Right kidney (tissue), 1 donor: ENCODE data around the gene HMOX2.

Experiments used
- DNase-seq: peaks from one replicate; pipeline ENCODE4 v3.0.0-alpha.2; 2016

HMOX2 gene

DNA sequence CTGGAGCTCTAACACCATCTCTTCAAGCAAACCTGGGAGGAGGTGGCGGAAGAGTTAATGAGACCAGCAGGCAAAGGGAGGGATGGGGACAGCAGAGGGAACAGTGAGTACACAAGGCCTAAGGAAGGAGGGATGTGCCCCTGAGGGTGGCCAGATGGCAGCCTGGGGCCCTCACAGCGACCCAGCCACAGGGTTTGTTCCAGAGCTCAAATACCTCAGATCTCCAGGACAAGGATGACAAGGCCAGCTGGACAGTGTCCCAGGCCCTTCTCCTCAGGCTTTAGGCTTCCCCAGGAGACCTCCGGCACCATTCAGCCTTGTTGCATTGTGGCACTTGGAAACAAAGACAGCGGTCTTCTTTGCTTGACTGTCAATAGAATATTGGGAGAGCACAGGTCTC is 47.5 kb downstream of the HMOX2 start:
- DNase-seq = no peak

GRCh38 chr16:4524571-4524970 is 48.4 kb downstream of the HMOX2 start:
- DNase-seq = no peak

DNA sequence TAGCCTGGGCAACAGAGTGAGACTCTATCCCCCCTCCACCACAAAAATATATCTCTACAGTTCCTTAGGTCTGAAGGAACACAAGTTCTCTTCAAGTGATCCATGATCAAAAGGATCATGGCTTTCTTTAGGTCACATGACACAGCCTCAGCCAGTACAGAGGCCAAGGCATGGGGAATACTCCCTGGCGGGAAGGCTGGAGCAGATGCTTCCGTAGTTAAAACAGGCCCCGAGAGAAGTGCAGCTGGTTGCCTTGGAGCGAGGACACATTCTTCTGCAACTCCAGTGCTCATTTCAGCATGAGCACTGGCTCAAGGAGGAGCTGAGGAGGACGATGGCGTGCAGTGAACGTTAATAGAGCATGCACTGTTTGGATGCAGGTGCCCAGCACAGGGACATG is 48.9 kb downstream of the HMOX2 start:
- DNase-seq = no peak

GRCh38 chr16:4525634-4526277 is 49.6 kb downstream of the HMOX2 start:
- DNase-seq = no peak

- DNase-seq = no peak
These were observed 53.2 kb downstream of the HMOX2 start for GRCh38 chr16:4529085-4530060.

- DNase-seq = no peak
These were observed 55.6 kb downstream of the HMOX2 start for GRCh38 chr16:4531811-4532210.

DNA sequence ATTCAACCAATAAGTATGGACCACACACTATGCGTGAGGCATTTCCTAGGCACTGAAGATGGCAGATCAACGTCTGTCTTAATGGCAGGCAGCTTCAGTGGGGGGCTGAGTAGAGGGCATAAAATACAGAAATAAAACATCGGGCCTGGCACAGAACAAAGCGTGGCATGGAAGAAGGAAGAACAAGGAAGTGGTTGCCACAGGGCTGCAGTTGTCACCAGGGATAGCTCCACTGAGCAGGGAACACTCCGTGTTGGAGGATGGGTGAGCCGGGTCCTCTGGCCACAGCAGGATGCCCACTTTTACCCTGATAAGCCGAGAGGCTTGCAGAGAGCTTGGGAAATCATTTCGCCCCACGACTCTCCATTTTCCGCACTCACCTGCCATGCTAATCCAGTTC is 56.0 kb downstream of the HMOX2 start:
- no peak for DNase-seq

DNA sequence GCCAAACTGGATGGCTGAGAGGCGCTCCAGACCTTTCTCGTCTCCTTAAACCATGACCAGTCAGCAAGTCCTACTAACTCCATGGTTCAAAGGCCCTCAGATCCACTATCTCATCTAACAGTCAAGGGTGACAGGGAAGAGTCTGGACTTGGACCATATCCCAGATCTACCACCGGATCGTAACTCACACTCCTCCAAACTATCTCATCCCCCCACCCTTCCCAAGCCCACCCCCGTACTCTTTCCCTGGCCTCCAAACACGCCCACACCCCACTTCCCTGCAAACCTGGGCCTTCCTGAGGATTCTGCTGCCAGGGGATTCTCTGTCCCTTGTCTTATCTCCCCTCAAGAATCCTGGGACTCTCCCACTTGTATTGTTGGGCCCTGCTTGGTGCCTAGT is 57.3 kb downstream of the HMOX2 start:
- DNase-seq = no peak

DNA sequence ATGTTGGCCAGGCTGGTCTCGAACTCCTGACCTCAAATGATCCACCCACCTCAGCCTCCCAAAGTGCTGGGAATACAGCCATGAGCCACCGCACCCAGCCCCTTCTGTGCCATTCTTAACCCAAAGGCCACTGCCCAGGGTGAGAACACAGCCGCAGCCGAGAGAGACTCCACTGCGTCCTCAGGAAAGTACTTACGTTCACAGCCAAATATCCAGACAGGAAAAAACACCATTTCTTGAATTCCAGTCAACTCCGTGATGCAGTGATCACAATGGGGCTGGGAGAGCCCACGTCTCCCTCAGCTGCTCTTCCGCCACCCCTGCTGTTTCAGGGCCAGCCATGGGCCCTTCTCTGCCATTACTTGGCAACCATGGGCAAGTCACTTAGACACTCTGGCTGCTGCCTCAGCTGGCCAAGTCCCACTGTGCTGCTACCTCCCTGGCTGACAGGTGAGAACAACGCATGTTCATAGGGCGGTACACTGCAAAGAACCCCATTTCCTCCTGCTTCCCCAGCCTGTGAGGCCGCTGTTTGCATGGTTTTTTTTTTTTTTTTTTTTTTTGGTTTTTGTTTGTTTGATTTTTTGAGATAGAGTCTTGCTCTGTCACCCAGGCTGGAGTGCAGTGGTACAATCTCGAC is 58.1 kb downstream of the HMOX2 start:
- no peak for DNase-seq

- no peak for DNase-seq
These were observed 59.5 kb downstream of the HMOX2 start for GRCh38 chr16:4535627-4536108.

DNA sequence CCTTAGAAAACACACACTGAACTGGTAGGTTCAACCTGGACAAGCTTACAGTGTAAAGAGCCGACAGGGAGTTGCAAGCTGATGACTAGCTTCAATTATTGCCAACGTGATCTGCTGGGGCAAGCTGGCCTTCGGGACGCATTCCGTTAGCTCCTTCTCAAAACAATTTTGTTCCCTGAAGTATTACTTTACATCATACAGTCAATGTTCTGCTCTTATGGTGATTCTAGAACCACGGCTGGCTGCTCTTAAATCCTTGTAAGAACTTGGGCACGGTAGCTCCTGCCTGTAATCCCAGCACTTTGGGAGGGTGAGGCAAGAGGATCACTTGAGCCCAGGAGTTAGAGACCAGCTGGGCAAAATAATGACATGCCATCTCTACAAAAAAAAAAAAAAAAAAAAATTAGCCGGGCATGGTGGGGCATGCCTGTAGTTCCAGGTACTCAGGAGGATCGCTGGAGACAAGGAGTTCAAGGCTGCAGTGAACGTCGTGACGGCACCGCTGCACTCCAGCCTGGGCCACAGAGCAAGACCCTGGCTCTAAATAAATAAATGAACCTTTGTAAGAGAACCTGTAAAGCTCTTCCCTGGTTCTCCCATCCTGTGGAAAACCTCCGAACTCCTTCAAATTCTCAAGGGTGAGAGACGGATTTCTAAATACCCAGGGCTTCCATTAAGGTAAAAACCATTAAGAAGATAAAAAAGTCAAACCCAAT is 60.4 kb downstream of the HMOX2 start:
- no peak for DNase-seq

- DNase-seq = peak; percentile 79
These were observed 61.5 kb downstream of the HMOX2 start for GRCh38 chr16:4537376-4538343.

DNA sequence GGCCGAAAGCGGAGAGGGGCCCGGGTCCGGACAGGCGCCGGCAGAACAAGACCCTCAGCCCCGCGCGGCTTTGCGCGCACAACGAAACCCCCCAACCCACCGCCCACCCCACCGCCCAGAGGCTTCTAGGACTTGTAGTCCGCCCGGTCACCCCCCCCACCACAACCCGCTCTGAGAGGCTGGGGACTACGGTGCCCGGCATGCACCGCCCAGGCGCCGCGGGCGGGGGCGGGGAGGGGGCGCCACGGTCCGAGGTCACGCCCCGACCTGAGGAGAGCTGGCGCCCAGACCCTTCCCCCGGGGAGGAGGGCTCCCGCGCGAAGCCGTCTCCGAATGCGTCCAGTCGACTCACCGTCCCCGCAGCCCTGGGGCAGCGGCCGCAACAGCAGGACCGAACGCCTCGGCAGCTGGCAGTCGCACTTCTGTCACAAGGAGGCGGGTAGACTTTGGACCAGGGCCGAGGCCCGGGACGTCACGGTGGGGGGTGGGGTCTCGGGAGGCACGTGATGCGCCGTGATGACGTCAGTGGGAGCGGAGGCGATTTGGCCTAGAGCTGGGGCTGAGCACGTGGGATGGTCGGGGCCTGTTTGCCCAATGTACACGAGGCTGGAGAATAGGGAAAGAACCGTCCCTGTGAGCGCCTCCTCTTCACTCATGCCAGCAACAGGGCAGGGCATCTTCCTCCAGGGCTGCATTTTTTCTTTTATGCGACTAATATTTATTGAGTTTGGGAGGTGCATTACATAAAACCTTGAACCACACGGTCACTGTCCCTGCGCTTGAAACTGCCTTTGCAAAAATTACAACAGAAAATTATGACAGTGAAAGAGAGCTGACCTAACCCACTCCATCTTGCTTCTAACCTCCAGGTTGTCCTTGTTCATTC is 62.4 kb downstream of the HMOX2 start, which contains the start of gene CDIP1:
TSS of gene CDIP1 (minus strand) at position 424 of the 886 bp plus-strand sequence. CDS start 24,643 bp downstream, outside the sequence.
- peak; percentile 95 for DNase-seq

DNA sequence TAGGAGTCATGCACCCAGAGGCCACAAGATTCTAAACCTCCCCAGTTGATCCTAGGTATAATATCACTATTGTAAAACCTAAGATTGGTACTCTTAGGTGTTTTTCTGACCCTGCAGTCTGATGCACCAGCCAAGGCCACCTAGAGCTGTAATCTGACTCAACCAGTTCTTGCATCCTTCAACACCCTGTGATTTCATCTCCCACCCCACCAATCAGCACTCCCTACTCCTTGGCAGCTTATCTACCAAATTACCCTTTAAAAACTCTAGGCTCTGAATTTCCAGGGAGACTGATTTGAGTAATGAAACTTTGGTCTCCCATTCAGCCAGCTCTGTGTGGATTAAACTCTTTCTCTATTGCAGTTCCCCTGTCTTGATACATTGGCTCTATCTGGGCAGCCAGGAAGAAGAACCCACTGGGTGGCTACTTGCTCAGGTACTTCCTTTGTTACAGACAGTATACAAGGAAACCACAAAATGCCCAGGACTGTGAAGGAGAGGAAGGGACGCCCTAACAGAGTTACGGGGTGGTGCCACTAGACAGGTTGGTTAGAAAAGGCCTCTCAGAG is 63.6 kb downstream of the HMOX2 start:
- DNase-seq = no peak

- no peak for DNase-seq
These were observed 68.3 kb downstream of the HMOX2 start for GRCh38 chr16:4544473-4544872.

DNA sequence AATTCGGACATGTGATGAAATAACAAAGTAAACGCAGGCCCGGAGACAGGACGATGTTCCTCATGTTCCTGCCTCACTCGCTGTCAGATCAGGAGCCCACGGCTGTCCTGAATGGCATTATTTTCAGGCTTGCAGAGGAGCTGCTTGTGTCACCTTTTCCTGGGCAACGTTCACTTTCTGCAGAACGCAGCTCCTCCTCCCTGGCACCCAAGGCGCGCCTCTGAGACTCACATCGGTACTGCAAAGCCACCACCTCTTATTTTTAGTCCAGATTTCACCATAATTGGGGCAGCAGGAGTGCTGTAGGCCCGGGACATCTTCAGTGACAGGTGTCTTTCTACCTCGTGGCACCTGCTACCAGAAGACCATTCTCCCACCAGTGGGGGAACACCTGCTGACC is 71.9 kb downstream of the HMOX2 start:
- DNase-seq = no peak

DNA sequence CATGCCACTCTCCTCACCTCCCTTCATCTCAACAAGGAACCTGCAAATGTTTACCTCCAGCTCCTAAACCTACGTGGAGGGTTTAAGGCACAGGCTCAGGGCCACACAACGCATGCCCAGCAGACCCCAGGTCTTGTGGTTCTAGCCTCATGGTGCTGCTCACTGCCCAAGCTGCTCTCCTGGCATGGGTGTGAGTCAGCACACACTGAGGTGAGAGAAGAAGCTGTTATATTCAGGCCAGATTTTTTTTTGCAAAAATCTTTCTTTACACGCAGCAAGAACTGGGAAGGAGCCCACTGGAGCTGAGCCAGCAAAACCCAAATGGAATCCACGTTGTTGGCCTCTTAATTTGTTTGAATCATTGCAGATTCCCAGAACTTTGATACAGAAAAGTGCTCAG is 74.4 kb downstream of the HMOX2 start:
- no peak for DNase-seq

GRCh38 chr16:4552541-4552940 is 76.3 kb downstream of the HMOX2 start:
- DNase-seq = no peak

DNA sequence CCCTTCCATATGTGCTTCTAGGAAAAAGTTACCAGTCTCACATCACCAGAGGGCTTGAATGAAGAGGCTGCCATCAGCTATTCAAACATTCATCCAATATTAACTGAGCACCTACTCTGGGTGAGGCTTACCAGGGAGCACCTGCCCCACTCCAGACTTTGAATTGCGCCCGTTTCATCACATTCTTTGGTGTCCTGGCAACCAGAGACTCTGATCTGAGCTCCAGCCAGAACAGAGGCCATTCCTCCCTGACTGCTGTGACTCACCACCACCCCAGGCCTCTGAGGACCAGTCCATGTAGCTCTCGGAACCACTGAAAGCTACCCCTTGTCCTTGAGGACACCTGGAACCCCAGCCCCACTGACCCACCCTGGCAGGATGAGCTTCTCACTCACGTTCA is 79.9 kb downstream of the HMOX2 start, which contains the start of gene C16orf96:
TSS of gene C16orf96 (plus strand) at position 229 of the 400 bp plus-strand sequence. CDS start at position 379, 150 bp downstream.
- DNase-seq = no peak
